Measurements from ENCODE around the gene ATMIN. TPM values are rescaled to one million over a fixed set of nuclear protein-coding genes. Genes with fewer than 3 reads are reported as not detected.

The ATMIN gene
- total and polyA plus RNA-seq, 8 donors = 1.8 to 102 (median 15.1) TPM

- Histone ChIP-seq H3K27me3 (no peaks in the 10 kb centered on the region), H3K36me3 (no peaks in the 10 kb centered on the region), H3K27ac (peak overlapping the region; percentile 26 to 99 (median 96)), H3K4me3 (peak overlapping the region; percentile 68 to 90 (median 88)), H3K9me3 (no peaks in the 10 kb centered on the region), H3K4me1 (peaks cover 28 to 42% (median 39%) of the 10 kb centered on the region in 4 donors)
- intact Hi-C loops (cut with DNase I; ENCODE audit: low total_unique reads) = no loop called here
- peak in 1 of 2 donors; percentile 42 for DNase-seq
- WGBS, 5 donors = 10 to 18% (median 13%) methylated on average over 18 of the region's 18 CpGs
- TF ChIP-seq POLR2A (IDR thresholded peaks at IDR 0.05) (no peak), CTCF (IDR thresholded peaks at IDR 0.05) (no peak), EP300 (IDR thresholded peaks at IDR 0.05) (no peak), POLR2AphosphoS5 (IDR thresholded peaks at IDR 0.05) (no peak)
Measured at GRCh38 chr16:81005610-81006161, 30.0 kb upstream of the ATMIN start.

GRCh38 chr16:81006211-81006812, 29.3 kb upstream of the ATMIN start:
- intact Hi-C loops (cut with DNase I; ENCODE audit: low total_unique reads) = no loop called here
- Histone ChIP-seq H3K9me3 (no peaks in the 10 kb centered on the region), H3K27ac (peak overlapping the region; percentile 95 to 99 (median 98)), H3K27me3 (no peaks in the 10 kb centered on the region), H3K4me1 (peaks cover 28 to 42% (median 38%) of the 10 kb centered on the region in 4 donors), H3K36me3 (no peaks in the 10 kb centered on the region), H3K4me3 (peak overlapping the region; percentile 68 to 90 (median 88))
- TF ChIP-seq CTCF (IDR thresholded peaks at IDR 0.05) (no peak), POLR2A (IDR thresholded peaks at IDR 0.05) (no peak), POLR2AphosphoS5 (IDR thresholded peaks at IDR 0.05) (no peak), EP300 (IDR thresholded peaks at IDR 0.05) (no peak)
- WGBS, 5 donors = 0 to 1% (median 0%) methylated on average over 8 to 50 of the region's 50 CpGs
- DNase-seq = peak; percentile 82 to 88

- 0 to 1% (median 1%) methylated on average over 9 to 75 of the region's 75 CpGs for whole genome bisulfite sequencing, 5 donors
Measured at GRCh38 chr16:81006813-81007695, 28.6 kb upstream of the ATMIN start, which contains the start of the genes CENPN and CMC2. TSS of gene CENPN (plus strand) at chr16:81007214. CDS start at chr16:81011940, 4,726 bp downstream. TSS of gene CMC2 (minus strand) at chr16:81006885. CDS start at chr16:80997394, 9,491 bp downstream.

More at GRCh38 chr16:81006813-81007695, 28.6 kb upstream of the ATMIN start, which contains the start of the genes CENPN and CMC2:
- TF ChIP-seq CTCF (IDR thresholded peaks at IDR 0.05) (no peak), POLR2A (IDR thresholded peaks at IDR 0.05) (peak in 2 of 4 donors; percentile 20 to 77), EP300 (IDR thresholded peaks at IDR 0.05) (no peak), POLR2AphosphoS5 (IDR thresholded peaks at IDR 0.05) (peak; percentile 87 to 96 (median 91))
- peak; percentile 99 to 100 for DNase-seq
- Histone ChIP-seq H3K9me3 (no peaks in the 10 kb centered on the region), H3K27ac (peak within 1 kb of the TSS; percentile 95 to 99 (median 98)), H3K36me3 (peaks cover 0 to 1% (median 0%) of the 10 kb centered on the region in 4 donors), H3K4me3 (peak within 1 kb of the TSS; percentile 68 to 90 (median 88)), H3K4me1 (peaks cover 28 to 42% (median 37%) of the 10 kb centered on the region in 4 donors), H3K27me3 (no peaks in the 10 kb centered on the region)
- intact Hi-C loops (cut with DNase I; ENCODE audit: low total_unique reads) = no loop called here
